GM19468 (cell line): ENCODE measurements around the gene TCP11.

Source experiments
- ATAC-seq: cut with Tn5 transposase; IDR thresholded peaks from one replicate; pipeline ENCODE4 v1.9.1; 2021; ENCODE audit warnings: mild to moderate bottlenecking, moderate library complexity, moderate number of reproducible peaks; ENCODE audit not compliant: unreplicated experiment; ENCODE audit errors: extremely low read depth

TCP11 gene

DNA sequence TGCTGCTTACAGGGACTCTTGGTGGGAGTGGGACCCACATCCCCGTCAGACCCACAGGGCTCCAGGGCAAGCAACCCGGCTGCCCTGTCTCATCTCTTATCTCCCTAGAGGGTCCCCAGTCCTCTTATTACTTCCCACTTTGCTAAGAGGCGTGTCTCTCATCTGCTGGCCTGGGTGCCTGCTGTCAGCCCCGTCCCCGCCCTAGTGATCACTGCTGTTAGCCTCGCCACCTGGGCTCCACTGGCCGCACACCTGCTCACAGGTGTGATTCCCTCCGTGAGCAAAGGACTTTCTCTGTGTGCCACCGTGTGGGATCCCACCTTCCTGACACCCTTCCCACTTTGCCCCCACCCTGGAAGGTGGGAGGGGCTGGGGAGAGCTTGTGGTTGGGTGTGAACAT is 57.6 kb downstream of the TCP11 start:
- no peak for ATAC-seq

DNA sequence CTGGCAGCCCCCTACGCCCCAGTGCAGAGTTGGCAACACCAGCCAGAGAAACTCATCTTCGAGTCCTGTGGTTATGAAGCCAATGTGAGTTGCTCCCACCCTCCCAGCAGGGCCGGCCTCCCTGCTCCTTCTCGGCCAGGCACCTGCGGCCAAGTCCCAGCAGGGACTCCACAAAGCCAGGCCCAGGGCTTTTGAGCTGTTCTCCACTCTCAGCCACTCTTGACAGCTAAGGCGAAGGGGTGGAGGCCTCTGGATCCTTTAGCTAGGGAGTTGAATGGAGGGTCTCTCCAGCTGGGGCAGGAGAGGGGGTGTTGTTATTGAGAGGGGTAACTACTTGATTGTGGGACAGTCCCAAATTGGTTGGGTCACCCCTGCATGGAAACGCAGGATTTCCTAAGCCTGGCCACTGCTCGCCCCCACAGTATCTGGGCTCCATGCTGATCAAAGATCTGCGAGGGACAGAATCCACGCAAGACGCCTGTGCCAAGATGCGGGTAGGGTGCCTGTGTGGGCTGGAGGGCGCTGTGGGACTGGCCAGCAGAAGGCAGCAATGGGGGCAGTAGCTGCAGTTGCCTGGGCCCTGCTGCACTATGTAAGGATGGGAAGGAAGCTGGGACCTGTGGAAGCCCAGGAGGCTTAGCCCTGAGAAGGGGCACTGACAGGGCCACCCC is 58.3 kb downstream of the TCP11 start:
- no peak for ATAC-seq

DNA sequence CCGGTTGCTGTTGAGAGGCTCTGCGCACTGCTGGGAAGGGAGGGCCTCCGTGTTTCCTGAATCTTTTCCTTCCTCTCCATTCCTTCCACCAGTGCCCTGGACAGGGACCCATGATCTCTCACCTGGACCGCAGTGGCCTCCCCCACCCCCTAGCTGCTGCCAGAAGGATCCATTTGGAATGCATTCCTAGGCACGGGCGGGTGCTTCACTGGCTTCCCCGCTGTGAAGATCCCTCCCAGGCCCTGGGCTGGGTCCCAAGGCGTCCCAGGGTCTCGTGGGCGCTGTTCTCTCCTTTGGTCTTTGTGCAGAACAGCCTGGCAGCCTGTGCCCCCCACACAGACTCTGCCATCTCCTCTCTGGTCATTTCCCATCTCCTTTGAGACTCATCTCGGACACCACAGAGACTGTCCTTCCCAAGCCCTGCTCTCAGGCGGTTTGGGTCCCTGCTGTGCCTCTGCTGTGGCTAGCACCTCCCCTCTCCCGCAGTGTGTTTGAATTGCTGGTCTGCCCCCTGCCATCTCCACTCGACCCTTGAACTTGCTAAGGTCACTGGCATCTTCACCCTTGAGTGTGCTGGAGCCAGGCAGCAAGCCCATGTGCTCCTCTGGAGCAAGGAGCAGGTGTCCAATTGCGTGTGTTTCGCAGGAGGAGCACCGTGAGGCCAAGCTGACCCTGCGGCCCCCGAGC is 59.0 kb downstream of the TCP11 start:
- ATAC-seq, result no peak

DNA sequence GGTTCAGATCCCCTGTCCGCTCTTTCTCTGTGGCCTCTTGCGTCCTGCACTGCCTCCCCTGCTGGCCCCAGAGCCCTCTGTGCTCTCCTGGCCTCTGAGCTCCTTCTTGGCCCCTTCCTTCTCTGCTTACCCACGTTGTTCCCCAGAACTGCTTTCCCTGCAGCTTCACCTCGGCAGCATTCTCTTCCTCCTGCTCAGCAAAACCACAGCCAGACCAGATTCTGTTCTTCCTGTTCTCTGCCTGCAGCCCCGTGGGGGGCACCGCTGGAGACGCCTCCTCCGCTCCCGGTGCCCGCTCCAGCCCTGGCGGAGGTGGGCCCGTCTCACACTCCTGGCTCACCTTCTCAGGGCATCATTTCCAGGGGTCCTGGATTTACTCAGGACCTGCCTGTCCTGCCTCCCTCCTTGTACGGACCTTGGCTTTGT is 59.7 kb downstream of the TCP11 start:
- no peak for ATAC-seq

DNA sequence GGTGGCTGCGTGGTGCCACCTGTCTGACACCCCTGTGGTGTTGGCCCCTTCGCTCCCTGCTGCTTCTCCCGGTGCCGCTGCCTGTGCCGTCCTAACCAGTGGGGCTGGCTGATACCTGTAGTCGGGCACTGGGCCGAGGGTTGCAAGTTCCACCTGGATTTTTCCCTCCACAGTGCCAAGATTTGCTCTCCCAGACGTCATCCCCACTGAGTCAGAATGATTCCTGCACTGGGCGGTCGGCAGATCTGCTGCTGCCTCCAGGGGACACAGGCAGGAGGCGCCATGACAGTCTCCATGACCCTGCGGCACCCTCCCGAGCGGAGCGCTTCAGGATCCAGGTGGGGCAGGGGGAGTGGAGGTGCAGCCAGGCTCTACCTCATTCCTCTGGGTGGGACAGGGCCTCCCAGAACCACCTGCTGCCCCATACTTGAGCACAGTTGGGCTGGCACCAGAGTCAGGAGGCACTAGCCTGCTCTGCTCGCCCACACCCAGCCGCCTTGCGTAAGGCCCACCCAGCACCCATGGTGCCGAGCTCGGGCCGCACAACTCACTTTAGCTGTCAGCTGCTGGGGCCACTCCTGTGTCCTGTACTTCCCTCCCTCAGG is 60.2 kb downstream of the TCP11 start:
- no peak for ATAC-seq

DNA sequence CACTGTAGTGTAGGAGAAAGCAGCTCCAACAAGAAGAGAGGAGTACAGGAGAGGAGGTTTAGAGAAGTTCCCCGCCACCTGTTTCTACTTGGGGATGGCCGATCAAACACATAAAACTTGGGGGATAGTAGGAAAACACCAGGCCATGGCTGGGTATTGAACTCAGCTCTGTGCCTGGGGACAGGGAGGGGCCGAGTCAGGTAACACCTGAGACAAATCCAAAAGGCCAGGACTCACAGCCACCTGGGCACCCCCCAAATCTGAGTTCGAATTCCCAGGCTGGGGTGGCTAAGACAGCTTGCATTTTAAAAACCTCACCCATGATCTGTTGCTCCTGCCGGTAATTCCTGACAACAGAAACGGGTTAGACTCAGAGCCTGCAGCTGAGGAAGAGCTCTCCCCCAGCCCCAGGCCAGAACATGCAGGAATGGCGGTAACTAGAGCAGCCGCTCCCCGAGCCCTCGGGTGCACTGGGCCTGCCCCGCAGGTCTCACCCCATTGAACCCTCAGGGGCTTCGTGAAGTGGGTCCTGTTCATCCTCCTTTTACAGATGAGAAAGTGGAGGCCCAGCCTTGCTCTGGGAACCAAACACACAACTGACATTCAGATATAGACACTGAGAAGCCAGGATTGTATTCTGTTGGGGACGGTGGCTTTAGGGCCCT is 61.0 kb downstream of the TCP11 start:
- no peak for ATAC-seq

DNA sequence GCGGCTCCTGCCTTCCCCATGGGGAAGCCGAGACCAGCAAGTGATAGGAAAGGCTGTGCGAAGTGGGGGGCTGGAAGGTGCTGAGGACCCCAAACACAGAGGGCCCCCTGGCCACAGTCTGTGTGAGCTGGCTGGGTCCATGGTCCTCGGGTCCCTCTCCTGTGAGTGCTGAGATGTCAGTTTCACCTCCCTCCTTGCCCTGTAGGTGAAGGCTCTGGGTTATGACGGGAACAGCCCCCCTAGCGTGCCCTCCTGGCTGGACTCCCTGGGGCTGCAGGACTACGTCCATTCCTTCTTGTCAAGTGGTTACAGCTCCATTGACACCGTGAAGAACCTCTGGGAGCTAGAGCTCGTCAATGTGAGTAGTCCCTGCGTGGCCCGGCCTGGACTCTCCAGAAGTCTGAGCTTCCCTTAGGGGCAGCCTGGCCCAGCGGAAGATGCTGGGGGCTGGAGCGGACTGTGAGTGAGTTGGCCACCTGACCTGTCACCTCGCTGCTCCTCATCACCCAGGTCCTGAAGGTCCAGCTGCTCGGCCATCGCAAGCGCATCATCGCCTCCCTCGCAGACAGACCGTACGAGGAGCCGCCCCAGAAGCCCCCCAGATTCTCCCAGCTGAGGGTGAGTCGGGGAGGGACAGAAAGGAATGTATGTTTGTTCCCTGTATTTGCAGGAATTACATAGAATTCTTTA is 61.7 kb downstream of the TCP11 start:
- ATAC-seq, result no peak

DNA sequence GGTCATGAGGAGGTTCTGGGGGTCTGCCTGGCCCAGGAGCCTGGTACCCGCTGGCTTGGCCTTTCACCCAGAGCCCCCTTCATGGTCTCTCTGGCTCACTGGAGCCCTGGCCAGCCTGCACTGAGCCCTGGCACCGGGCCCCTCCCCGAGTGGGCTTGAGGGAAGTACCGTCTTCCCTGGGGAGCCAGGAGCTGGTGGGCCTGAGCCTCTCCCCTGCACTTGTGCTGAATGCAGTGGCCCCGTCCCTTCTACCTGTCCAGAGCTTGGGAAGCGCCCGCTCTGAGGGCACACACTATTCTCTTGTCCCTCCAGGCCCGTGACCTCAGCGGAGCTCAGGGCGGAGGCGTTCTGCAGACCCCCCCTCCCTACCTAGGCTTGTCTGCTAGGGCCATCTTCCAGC is 62.2 kb downstream of the TCP11 start:
- no peak for ATAC-seq

DNA sequence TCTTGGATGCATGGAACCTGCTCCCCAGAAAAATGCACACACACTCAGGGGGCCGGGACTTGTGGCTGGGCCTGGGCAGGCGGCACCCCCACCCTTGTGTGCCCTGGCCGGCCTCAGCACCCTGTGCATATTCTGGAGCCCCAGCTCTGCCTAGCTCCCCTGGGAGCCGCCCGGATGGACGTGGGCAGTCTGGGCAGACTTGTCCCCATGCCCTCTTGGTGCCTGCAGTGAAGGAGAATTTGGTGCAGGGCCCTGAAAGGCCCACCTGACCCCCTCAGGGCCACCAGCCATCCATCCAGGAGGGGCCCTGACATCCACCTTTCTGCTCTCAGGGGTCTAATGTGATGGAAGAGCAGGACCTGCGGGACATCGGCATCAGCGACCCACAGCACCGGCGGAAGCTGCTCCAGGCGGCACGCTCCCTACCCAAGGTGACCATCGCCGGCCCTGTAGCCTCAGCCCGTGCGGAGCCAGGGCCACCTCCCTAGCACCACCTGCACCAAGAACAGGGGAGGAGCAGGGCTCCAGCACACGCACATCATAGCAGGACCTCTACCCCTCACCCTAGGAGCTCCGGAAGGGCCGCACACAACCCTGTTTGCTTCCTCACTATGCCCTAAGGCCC is 62.8 kb downstream of the TCP11 start:
- ATAC-seq, result no peak

DNA sequence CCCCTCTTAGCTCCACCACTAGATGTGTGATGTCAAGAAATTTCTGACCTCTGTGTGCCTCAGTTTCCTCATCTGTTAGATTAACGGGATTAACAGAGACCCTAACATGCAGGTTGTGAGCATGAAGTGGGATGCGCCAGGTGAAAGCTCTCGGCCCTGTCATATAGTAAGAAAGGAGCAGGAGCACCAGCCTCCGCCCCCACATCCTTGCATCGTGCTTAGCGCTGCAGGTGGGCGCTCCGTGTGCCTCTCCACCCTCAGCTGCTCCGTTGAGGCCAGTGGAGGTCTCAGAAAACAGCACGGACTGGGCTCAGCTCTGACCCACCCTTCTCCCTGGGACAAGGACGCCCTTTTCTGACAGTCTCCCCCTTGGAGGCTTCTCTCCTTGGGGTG is 63.4 kb downstream of the TCP11 start:
- no peak for ATAC-seq

DNA sequence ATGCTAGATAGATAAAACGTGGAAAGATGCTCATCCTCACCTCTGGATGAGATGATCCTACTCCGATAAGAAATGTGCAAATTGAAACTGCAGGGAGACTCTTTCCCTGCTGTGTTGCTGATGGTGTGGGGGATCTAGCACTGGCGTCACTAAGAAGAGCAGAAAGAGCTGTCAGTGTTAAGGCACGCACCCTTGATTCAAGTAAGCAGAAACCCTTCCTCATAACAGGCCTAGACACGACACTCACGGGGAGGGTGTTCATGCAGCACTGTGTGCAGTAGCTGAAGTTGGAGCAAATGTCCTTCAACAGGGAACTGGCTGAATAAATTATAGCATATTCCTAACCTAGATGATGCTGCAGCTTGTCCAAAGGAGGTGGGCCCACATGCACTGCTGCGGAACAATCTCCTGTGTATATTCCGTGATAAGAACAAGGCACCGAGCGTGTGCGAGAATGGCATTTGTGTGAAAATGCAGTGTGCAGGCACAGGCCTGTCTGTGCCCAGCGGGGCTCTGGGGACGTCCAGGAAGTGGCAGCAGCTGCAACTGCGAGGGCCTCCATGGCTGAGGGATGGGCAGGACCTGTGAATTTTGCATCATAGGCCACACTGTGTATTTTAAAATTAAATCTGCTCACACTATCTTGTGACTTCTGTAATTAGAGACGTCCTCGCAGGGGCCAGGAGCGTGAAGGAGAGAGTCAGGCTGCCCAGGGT is 64.0 kb downstream of the TCP11 start:
- no peak for ATAC-seq

DNA sequence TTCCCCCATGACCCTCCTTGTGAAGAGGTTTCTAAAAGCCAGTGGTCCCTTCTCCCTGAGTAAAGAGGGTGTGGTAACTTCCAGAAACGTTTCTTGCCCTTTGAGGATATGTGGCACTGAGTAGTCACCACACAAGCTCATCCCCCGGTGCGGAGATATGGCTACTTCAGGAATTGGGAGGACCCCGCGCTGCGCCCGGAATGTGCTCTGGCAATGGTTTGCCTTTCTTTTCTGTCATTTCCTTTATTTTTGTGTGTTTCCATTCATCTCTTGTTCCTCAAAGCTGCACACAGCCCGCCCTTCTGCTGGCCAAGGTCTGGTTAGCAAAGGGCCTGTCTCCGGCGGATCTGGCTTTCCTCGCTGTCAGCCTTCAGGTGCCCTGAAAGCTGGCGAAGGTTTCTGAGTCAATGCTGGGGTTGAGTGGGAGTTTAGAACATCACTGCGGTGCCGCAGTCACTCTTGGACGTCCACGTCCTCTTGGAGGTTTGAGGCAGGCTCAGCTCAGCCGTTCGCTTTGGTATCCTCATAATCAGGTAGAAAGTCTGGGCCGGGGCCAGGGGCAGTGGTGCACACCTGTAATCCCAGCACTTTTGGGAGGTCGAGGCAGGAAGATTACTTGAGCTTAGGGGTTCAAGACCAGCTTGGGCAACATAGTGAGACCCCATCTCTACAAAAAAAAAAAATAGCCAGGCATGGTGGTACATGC is 67.2 kb downstream of the TCP11 start:
- no peak for ATAC-seq

DNA sequence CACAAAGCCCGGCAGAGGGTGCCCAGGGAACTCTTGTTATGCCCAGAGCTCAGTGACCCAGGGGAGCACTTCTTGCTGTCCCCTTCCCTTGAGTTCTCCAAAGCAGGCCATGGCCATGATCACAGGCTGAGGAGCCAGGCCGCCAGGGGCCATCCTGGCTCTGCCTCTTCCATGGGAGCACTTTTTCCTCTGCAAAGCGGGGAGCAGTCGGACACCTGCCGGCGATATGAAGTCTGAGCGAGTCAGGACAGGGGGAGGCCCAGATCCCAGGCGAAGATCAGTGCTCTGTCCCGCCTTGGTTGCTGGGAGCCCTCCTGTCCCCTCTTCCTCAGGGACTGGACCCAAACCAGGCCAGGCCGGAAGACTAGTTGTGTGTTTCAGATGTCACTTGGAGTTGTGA is 67.9 kb downstream of the TCP11 start:
- no peak for ATAC-seq

DNA sequence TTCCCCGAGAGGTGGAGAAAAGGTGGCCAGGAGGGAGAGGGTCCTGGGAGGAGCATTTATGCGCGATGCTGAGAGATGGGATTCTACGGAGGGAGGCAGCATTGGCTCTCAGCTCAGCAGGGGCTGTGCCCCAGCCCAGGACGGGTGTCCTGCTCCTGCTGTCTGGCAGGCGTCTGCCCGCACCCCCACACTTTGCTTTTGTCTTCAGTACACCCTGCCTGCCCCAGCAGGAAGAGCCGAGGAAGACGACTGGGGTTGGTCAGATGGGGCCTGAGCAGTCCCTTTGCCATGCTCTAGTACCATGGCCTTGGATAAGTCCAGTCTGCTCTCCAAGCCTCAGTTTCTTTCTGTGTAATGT is 68.5 kb downstream of the TCP11 start:
- no peak for ATAC-seq

DNA sequence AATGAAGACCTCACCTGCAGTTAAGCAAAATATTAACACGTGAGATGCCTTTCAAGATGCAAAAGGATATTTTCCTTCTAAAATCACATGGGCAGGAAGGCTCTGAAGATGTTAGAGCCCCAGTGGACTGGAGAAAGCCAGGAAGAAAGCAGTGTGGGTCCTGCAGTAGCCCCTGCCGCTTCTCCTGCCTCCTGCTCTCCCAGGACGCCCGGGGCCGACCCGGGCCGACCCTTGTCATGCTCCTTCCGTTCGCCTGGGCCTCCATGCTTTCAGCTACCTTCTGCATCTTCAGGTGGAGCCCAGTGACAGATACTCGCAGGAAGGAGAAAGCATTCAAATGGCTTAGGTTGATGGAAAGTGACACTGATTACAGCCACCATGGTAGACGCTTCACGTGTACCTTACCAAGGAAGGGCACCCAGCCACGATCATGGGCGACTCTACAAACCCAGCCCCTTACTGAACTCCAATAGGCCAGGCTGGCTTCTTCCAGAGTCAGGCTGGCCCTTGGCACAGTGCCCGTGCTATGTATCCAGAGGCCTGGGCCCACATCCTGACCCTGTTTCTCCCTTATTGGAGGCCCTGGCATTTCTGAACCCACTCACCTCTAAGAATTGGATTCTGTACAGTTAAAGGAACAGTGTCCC is 69.0 kb downstream of the TCP11 start:
- no peak for ATAC-seq

DNA sequence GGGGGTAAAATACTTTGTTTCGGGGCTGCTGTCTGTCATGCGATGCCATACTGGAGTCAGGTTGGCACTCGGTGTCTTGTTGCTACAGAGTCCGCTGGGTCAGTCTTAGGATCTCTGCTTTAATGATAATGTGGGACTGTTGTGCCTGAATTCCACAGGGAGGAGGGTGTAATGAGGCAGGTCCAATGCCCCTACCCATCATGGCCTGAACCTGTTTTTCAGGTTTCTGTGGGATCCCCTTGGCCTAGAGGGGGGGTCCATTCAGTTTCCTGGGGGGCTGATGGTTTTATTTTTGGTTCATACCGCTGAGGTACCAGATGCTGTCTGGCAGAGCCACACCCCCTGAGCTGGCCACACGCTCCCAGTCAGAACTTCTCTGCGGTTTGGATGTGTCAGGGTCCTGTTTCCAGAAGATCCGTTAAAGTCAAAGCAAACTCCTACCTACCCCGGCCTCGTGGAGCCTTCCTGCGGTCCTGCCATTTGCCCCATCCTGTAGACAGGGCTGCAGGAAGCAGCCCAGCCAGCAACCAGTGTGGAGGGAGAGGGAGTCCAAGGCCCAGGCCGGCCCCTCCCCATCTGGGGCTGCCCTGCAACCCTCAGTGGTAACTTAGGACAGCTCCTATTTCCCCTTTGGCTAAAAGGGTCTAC is 69.7 kb downstream of the TCP11 start:
- ATAC-seq, result no peak

DNA sequence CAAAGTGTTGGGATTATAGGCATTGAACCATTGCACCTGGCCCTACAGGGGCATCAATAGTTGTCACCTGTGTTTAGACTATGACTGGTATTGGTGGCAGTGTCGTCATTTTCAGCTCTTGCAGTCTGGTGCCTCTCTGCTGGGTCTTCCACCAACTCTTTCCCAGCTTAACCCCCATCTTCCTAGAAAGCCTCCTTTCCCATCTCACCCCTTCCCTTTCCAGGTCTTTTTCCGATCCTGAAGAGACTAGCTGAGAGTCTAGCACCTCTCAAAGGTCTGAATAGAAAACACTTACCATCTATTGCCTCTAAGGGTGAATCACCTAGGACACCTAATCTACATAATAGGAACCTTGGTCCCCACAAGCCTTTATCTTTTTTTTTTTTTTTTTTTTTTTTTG is 71.0 kb downstream of the TCP11 start:
- no peak for ATAC-seq

DNA sequence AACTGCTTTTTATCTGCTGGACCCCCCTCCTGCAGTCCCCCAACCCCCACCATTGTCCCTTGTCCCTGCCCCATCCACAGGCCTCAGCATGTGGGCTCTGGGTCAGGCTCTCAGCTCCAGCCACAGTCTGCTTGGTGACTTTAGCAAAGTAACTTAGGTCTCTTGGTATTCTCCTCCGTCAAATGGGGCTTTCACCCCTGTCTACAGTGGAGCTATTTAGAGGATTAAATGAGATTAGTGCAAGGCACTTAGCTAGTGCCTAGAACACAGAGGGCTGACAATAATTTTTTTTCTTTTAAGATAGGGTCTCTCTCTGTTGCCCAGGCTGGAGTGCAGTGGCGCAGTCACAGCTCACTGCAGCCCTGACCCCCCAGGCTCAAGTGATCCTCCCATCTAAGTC is 71.9 kb downstream of the TCP11 start:
- no peak for ATAC-seq
